GM12878 (cell line): ENCODE results near the gene ZNF841. TPM values are rescaled to one million over a fixed set of nuclear protein-coding genes. Genes with fewer than 3 reads are reported as not detected.

Experiments
- ASH2L ChIP-seq: fragments of 300-600, 200-600 bp; sonication (generic); IDR thresholded peaks from 2 replicates; pipeline ENCODE4 v1.6.1; 2017; ENCODE audit warnings: low read depth, mild to moderate bottlenecking, borderline replicate concordance
- BACH1 ChIP-seq: fragments of 450-650 bp; IDR thresholded peaks from 2 replicates; pipeline ENCODE4 v1.6.1; 2017; ENCODE audit warnings: mild to moderate bottlenecking, borderline replicate concordance
- BHLHE40 ChIP-seq, 2 experiments: fragments of 450-650 bp in 1 of 2; IDR thresholded peaks; 2 replicates each; pipeline ENCODE4 v1.6.1; 2011 to 2017; ENCODE audit warnings: low read depth in 2 of 2, borderline replicate concordance in 1 of 2, improper control_type of control experiment in 1 of 2, low read length in 1 of 2, mild to moderate bottlenecking in 1 of 2
- CBFB ChIP-seq: IDR thresholded peaks from 2 replicates; pipeline ENCODE4 v1.6.1; 2016; ENCODE audit warnings: antibody characterized with exemption, low read depth
- CEBPB ChIP-seq, 2 experiments: fragments of 150-350 bp in 1 of 2; IDR thresholded peaks; 2 replicates each; pipeline ENCODE4 v1.6.1; 2012 to 2014; ENCODE audit warnings: low read depth in 2 of 2, low read length in 2 of 2, borderline replicate concordance in 1 of 2, inconsistent platforms in 1 of 2
- CHD1 ChIP-seq: IDR thresholded peaks from 2 replicates; pipeline ENCODE4 v1.6.1; 2012; ENCODE audit warnings: low read depth, low read length, improper control_type of control experiment
- FOXM1 ChIP-seq: IDR thresholded peaks from 2 replicates; pipeline ENCODE4 v1.6.1; 2012; ENCODE audit warnings: low read depth, mild to moderate bottlenecking, inconsistent platforms, low read length, moderate library complexity
- HCFC1 ChIP-seq: fragments of 150-350 bp; IDR thresholded peaks from 2 replicates; pipeline ENCODE4 v1.6.1; 2014; ENCODE audit warnings: low read length
- HDAC2 ChIP-seq: fragments of 200-600 bp; sonication (generic); IDR thresholded peaks from 2 replicates; pipeline ENCODE4 v1.6.1; 2017
- PAX5 ChIP-seq: IDR thresholded peaks from 2 replicates; pipeline ENCODE4 v1.6.1; 2011; ENCODE audit warnings: low read depth, low read length, borderline replicate concordance
- POU2F2 ChIP-seq: IDR thresholded peaks from 3 replicates; pipeline ENCODE4 v1.6.1; 2011; ENCODE audit warnings: low read depth, mild to moderate bottlenecking, low read length, borderline replicate concordance
- RFX5 ChIP-seq: IDR thresholded peaks from 2 replicates; pipeline ENCODE4 v1.6.1; 2011; ENCODE audit warnings: low read depth, low read length, improper control_type of control experiment
- SIX5 ChIP-seq: IDR thresholded peaks from 2 replicates; pipeline ENCODE4 v1.6.1; 2011; ENCODE audit warnings: mild to moderate bottlenecking, low read depth, low read length, moderate library complexity; ENCODE audit not compliant: severe bottlenecking
- SMC3 ChIP-seq: IDR thresholded peaks from 2 replicates; pipeline ENCODE4 v1.6.1; 2011; ENCODE audit warnings: low read length, improper control_type of control experiment, borderline replicate concordance
- TCF12 ChIP-seq: IDR thresholded peaks from 2 replicates; pipeline ENCODE4 v1.6.1; 2011; ENCODE audit warnings: low read depth, mild to moderate bottlenecking, low read length
- TCF3 ChIP-seq: IDR thresholded peaks from 2 replicates; pipeline ENCODE4 v1.6.1; 2012; ENCODE audit warnings: low read depth, mild to moderate bottlenecking, low read length, borderline replicate concordance; ENCODE audit not compliant: insufficient read depth
- ZBED1 ChIP-seq: IDR thresholded peaks from 2 replicates; pipeline ENCODE4 v1.6.1; 2016; ENCODE audit warnings: borderline replicate concordance
- ZSCAN29 ChIP-seq: fragments of 450-650 bp; IDR thresholded peaks from 2 replicates; pipeline ENCODE4 v1.6.1; 2017; ENCODE audit warnings: mild to moderate bottlenecking, moderate library complexity
- polyA plus RNA-seq, 11 experiments: library from polyadenylated mRNA; depleted of rRNA in 4 of 11; unstranded in 6 of 11; stranded (reverse) in 5 of 11; fragments of >200 nt; fragmentation: Nextera tagmentation in 4 of 11; fragmentation: Illumina TruSeq in 1 of 11; extraction: Ambion mirVana in 4 of 11; extraction: Trizol in 1 of 11; gene quantifications; 1 replicate in 1 of 11; 2 replicates in 10 of 11; pipeline versions ENCODE4 v1.2.1 to v1.2.3, GENCODE V29; 2011 to 2016; ENCODE audit warnings: inconsistent platforms in 2 of 11, missing spikeins in 2 of 11, low read depth in 1 of 11
- total RNA-seq, 4 experiments: library from RNA; depleted of rRNA in 3 of 4; stranded (reverse); fragments of >200 nt in 3 of 4; fragmentation: Illumina TruSeq in 1 of 4; extraction: Trizol in 1 of 4; gene quantifications; 2 replicates each; pipeline versions ENCODE4 v1.2.1 to v1.2.3, GENCODE V29; 2013 to 2021
- TF ChIP-seq, protein P1 (sequence below): fragments of 450-650 bp; conservative IDR thresholded peaks from 2 replicates; pipeline ENCODE4 v1.6.1; 2017; ENCODE audit warnings: mild to moderate bottlenecking, moderate library complexity
- TF ChIP-seq, protein P2 (sequence below): fragments of 450-650 bp; IDR thresholded peaks from 2 replicates; pipeline ENCODE4 v1.6.1; 2017; ENCODE audit warnings: borderline replicate concordance
- TF ChIP-seq, protein P3 (sequence below): IDR thresholded peaks from 2 replicates; pipeline ENCODE4 v1.6.1; 2011; ENCODE audit warnings: borderline replicate concordance, low read depth, mild to moderate bottlenecking, moderate library complexity, low read length; ENCODE audit not compliant: insufficient read depth, poor library complexity, severe bottlenecking
- TF ChIP-seq, protein P4 (sequence below): IDR thresholded peaks from 2 replicates; pipeline ENCODE4 v1.6.1; 2011; ENCODE audit warnings: borderline replicate concordance, low read depth, mild to moderate bottlenecking, moderate library complexity, mixed read lengths, low read length; ENCODE audit not compliant: insufficient read depth; ENCODE audit errors: extremely low read length

ZNF841 gene
- total and polyA plus RNA-seq, 10 of the 15 experiments (the other 5 are each of a cell fraction or from before 2014, with no cell fraction given) = 1.4 to 15.0 (median 8.2) TPM

DNA sequence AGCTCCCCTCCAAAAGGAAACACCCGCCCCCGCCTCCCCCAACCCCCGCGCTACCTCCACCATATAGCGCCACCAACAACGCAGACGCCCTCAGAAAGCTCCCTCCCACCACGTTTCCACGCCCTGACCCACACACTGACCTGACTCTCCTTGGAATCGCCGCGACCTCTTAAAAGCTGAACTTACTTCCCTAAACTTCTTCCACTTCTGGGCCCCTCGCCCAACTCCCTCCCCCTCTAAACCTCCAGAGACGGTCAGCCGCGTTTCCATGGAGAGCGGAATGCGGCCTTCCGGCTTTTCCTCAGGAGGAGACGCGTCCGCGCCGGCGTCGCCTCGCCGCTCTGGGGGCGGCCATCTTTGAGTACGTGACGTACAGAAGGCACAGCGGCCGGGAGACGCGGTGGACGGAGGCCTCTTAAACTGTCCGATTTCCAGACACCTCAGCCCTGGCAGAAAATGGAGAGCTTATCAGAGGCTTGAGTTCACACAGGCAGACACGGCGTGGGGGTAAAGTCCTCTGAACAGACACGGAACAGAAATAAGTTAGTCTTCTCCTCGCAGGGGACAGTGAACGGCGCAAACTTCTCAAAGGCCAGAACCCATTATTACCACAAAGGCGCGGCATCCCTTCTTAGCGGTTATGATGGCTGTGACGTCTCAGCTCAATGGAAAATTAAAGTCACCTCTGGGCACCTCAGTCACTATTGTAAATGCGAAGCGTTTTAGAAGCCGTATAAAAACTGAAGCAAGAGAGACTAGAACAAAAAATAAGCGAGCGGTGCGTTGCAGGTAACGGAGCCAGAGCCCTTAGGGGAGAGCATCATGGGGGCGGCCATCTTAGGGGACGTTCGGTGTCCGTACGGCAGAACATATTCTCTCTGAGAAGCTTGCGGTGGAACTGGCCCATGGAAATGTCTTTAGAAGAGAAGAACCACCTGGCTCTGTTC, 46.7 kb downstream of the ZNF841 start, which contains the start of gene ZNF432 (continued):
- TF ChIP-seq TCF3 (no peak), ZBED1 (no peak), POU2F2 (0 out of 3 replicates have a peak, but pooled peaks have one; percentile 7), BACH1 (no peak), SIX5 (peak; percentile 67), BHLHE40 (IDR thresholded peaks at IDR 0.05; ENCODE audit: borderline replicate concordance in 1 of 2, low read depth in 2 of 2, low read length in 1 of 2) (no peak), CHD1 (no peak), ASH2L (no peak), ZSCAN29 (peak; percentile 26; the same call in 1 of the 2 replicates), CBFB (0 out of 2 replicates have a peak, but pooled peaks have one; percentile 29), TCF12 (no peak), RFX5 (no peak), CEBPB (IDR thresholded peaks at IDR 0.05; ENCODE audit: borderline replicate concordance in 1 of 2, low read depth in 2 of 2, low read length in 2 of 2) (no peak), HDAC2 (no peak), SMC3 (no peak), HCFC1 (peak; percentile 80), PAX5 (no peak), FOXM1 (no peak)
- TF ChIP-seq, protein P1, sequence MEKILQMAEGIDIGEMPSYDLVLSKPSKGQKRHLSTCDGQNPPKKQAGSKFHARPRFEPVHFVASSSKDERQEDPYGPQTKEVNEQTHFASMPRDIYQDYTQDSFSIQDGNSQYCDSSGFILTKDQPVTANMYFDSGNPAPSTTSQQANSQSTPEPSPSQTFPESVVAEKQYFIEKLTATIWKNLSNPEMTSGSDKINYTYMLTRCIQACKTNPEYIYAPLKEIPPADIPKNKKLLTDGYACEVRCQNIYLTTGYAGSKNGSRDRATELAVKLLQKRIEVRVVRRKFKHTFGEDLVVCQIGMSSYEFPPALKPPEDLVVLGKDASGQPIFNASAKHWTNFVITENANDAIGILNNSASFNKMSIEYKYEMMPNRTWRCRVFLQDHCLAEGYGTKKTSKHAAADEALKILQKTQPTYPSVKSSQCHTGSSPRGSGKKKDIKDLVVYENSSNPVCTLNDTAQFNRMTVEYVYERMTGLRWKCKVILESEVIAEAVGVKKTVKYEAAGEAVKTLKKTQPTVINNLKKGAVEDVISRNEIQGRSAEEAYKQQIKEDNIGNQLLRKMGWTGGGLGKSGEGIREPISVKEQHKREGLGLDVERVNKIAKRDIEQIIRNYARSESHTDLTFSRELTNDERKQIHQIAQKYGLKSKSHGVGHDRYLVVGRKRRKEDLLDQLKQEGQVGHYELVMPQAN = no peak
- TF ChIP-seq, protein P2, sequence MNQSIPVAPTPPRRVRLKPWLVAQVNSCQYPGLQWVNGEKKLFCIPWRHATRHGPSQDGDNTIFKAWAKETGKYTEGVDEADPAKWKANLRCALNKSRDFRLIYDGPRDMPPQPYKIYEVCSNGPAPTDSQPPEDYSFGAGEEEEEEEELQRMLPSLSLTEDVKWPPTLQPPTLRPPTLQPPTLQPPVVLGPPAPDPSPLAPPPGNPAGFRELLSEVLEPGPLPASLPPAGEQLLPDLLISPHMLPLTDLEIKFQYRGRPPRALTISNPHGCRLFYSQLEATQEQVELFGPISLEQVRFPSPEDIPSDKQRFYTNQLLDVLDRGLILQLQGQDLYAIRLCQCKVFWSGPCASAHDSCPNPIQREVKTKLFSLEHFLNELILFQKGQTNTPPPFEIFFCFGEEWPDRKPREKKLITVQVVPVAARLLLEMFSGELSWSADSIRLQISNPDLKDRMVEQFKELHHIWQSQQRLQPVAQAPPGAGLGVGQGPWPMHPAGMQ = no peak
- TF ChIP-seq, protein P3, sequence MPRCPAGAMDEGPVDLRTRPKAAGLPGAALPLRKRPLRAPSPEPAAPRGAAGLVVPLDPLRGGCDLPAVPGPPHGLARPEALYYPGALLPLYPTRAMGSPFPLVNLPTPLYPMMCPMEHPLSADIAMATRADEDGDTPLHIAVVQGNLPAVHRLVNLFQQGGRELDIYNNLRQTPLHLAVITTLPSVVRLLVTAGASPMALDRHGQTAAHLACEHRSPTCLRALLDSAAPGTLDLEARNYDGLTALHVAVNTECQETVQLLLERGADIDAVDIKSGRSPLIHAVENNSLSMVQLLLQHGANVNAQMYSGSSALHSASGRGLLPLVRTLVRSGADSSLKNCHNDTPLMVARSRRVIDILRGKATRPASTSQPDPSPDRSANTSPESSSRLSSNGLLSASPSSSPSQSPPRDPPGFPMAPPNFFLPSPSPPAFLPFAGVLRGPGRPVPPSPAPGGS = no peak
- TF ChIP-seq, protein P4, sequence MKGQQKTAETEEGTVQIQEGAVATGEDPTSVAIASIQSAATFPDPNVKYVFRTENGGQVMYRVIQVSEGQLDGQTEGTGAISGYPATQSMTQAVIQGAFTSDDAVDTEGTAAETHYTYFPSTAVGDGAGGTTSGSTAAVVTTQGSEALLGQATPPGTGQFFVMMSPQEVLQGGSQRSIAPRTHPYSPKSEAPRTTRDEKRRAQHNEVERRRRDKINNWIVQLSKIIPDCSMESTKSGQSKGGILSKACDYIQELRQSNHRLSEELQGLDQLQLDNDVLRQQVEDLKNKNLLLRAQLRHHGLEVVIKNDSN = no peak
